Measurements from ENCODE around the gene DSG1.

DSG1 gene

DNA sequence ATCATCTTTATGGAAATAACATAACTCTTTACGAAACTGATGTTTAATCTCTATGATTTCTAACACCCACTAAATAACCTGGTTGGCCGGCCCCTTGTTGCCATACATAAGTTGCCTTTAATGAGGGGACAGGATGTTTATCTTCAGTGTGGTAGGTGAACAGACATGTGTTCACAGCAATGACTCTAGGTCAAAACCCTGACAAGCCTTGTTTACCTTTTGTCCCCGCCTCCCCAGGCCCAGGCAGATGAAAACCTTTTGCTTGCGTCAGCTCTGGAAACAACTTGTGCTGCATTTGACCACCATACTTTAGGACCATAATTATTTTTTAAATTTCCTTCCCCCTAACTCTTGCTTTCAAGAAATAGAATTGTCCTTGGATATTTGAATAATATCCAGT lies 55.7 kb downstream of the DSG1 start:
- no peaks in the 10 kb centered on the region for H3K4me1 Mint-ChIP-seq (ENCODE audit: low read depth)
- H3K36me3 Mint-ChIP-seq (ENCODE audit: low read depth): no peaks in the 10 kb centered on the region
- H3K27me3 Mint-ChIP-seq (ENCODE audit: low read depth): no peaks in the 10 kb centered on the region
- no peak for DNase-seq (ENCODE audit: low spot score)
- no peaks in the 10 kb centered on the region for H3K9me3 Mint-ChIP-seq
- no peak overlapping the region for H3K27ac Mint-ChIP-seq
- no peak overlapping the region for H3K4me3 Mint-ChIP-seq

DNA sequence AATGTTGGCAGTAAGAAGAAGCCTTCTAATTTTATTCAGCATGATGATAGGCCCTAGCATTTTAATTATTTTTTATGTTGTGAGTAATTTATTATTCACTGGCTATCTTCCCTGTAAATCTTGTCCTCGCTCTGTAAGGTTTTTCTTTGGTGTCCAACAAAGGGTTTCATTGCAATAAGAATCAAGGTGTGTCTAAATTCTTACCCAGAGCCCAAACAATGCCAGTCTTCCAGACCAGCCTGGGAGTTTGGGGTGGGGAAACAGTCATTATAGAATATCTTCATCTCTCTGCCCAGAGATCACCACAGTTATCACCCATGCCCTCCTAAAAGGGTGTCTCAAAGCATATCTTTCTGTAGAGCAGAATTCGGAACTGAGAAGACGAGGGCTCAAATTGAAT lies 58.5 kb downstream of the DSG1 start, which contains the start of gene DSG4:
Gene DSG4, plus strand, starts transcription at position 301 of the 400 bp plus-strand sequence. CDS start 135 bp downstream, outside the sequence.
- Mint-ChIP-seq H3K27ac (no peak within 1 kb of the TSS), H3K36me3 (ENCODE audit: low read depth) (no peaks in the 10 kb centered on the region)
- no peak for DNase-seq (ENCODE audit: low spot score)

DNA sequence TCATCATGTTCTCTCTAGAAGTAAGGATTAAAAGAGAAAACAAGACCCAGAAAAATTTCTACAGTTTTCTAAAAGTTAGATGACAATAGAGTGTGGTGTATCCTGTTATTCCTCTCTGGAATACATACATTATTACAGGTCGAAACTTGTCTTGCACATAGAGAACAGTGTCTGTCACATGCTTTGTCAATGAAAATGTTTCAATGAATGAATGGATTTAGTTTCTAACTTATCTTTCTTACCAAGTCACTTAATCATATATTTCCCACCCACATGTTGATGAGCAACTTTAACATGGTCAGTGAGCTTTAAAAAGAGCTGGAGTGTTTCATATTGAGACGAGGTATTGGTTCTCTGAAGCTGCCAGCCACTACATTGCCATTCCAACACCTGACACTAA lies 63.0 kb downstream of the DSG1 start:
- H3K27me3 Mint-ChIP-seq (ENCODE audit: low read depth): no peaks in the 10 kb centered on the region
- no peaks in the 10 kb centered on the region for H3K9me3 Mint-ChIP-seq
- H3K27ac Mint-ChIP-seq: no peak overlapping the region
- no peak for DNase-seq (ENCODE audit: low spot score)
- H3K36me3 Mint-ChIP-seq (ENCODE audit: low read depth): no peaks in the 10 kb centered on the region
- H3K4me1 Mint-ChIP-seq (ENCODE audit: low read depth): no peaks in the 10 kb centered on the region
- H3K4me3 Mint-ChIP-seq: no peak overlapping the region

More for the DNA sequence above, 58.5 kb downstream of the DSG1 start, which contains the start of gene DSG4:
- Mint-ChIP-seq H3K9me3 (no peaks in the 10 kb centered on the region), H3K27me3 (ENCODE audit: low read depth) (no peaks in the 10 kb centered on the region), H3K4me1 (ENCODE audit: low read depth) (no peaks in the 10 kb centered on the region), H3K4me3 (no peak within 1 kb of the TSS)

DNA sequence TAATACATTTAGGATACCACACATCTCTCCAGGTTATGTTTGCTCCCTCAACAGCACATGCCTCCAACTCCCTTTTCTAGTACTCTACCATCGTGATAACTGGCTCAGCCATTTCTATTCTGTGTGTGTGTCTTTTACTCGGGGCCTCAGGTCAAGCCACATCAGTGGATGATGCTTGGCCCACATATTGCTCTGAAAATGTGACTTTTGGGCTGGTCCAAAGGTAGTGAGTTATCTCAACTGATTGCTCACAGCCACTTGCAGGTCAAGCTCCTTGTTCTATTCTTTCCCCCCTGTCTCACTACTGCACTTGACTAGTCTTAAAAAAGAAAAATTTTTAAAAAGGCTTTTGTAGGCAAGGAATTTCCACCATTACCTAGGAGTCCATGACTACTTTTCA lies 64.1 kb downstream of the DSG1 start:
- Mint-ChIP-seq H3K4me3 (no peak overlapping the region), H3K27me3 (ENCODE audit: low read depth) (no peaks in the 10 kb centered on the region), H3K27ac (no peak overlapping the region), H3K36me3 (ENCODE audit: low read depth) (no peaks in the 10 kb centered on the region), H3K9me3 (no peaks in the 10 kb centered on the region), H3K4me1 (ENCODE audit: low read depth) (no peaks in the 10 kb centered on the region)
- no peak for DNase-seq (ENCODE audit: low spot score)

DNA sequence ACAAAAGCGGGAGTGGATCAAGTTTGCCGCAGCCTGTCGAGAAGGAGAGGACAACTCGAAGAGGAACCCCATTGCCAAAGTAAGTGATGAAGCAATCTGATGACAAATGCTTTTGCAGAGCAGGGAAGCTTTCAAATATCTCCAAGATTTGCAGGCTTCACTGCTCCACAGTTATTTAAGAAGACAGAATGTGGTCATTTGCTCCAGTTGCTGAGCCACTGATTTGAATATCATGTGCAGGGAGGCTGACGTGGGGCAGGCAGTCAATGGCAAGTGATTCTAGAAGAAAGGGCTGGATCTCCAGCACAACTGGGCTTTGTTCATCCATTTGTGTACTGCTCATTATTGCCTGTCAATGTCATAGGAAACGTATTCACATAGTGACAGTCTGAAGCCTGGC lies 68.8 kb downstream of the DSG1 start:
- Mint-ChIP-seq H3K27ac (no peak overlapping the region), H3K36me3 (ENCODE audit: low read depth) (no peaks in the 10 kb centered on the region), H3K9me3 (no peaks in the 10 kb centered on the region), H3K27me3 (ENCODE audit: low read depth) (no peaks in the 10 kb centered on the region), H3K4me3 (no peak overlapping the region), H3K4me1 (ENCODE audit: low read depth) (no peaks in the 10 kb centered on the region)
- DNase-seq (ENCODE audit: low spot score): no peak

DNA sequence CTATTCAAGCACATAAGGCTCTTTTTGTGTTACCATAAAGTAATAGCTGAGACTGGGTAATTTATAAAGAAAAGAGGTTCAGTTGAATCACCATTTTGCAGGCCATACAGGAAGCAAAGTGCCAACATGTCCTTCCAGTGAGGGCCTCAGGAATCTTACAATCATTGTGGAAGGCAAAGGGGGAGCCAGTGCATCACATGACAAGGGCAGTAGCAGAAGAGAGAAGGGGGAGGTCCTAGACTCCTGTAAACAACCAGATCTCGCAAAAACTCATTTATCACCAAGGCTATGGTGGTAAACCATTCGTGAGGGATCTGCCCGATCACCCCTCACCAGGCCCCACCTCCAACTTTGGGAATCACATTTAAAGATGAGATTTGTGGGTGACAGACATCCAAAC lies 75.3 kb downstream of the DSG1 start:
- no peak overlapping the region for H3K4me3 Mint-ChIP-seq
- H3K9me3 Mint-ChIP-seq: no peaks in the 10 kb centered on the region
- no peak overlapping the region for H3K27ac Mint-ChIP-seq
- no peak for DNase-seq (ENCODE audit: low spot score)
- no peaks in the 10 kb centered on the region for H3K4me1 Mint-ChIP-seq (ENCODE audit: low read depth)
- no peaks in the 10 kb centered on the region for H3K36me3 Mint-ChIP-seq (ENCODE audit: low read depth)
- H3K27me3 Mint-ChIP-seq (ENCODE audit: low read depth): no peaks in the 10 kb centered on the region

DNA sequence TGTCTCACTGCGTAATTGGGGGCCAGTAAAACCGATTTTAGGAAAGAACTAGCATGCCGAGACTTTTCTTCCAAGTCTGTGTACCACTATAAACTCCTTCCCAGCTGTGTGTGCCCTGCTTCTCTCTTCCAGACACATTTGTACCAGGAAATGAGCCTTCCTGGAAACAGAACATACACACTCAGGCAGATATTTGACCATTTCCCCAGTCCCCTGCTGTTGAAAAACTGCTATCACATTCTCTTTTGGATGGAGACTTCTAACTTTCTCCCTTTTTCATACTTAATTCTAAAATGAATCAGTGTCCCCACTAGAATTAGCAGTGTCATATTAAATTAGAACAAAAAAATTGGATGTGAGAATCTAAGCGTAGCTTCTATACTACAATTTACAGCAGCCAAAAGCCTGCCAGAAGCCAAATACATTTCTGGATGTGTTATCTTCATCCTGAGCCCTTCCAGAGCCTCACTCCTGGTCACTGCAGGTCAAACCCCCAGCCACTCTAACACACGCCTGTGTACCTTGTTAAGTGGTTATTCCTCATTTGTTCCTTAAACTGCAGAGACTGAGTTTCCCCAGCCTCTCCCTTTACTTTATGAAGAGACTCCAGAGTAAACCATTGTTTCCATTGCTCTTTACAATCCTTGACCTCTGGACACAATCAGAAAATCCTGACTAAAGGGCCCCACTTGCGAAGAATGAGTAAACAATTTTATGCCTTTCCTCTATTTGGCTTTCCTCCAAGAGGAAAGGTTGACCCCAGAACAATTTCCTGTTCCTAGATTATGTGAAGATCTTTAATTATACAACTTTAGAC lies 79.0 kb downstream of the DSG1 start:
- Mint-ChIP-seq H3K4me1 (ENCODE audit: low read depth) (no peaks in the 10 kb centered on the region), H3K36me3 (ENCODE audit: low read depth) (no peaks in the 10 kb centered on the region), H3K27me3 (ENCODE audit: low read depth) (no peaks in the 10 kb centered on the region), H3K9me3 (no peaks in the 10 kb centered on the region), H3K4me3 (no peak overlapping the region), H3K27ac (no peak overlapping the region)
- DNase-seq (ENCODE audit: low spot score): no peak

DNA sequence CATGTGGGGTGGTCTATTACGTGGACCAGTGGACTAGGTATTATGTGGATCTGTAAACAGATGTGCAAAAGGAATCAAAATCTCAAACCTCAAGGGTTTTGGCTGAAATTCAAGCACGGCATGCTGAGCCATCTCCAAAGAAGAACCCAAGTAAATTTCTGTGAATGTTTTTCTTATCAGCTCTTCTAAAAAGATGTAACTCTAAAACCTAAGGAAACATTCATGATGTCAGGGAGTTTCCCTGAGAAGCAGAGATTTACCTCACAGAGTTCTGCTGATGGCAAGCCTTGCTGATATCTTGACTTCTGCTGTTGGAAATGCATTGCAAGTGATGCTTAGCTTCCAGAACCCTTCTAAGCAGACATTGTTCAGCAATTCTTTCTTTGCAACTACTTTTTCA lies 80.2 kb downstream of the DSG1 start:
- no peaks in the 10 kb centered on the region for H3K36me3 Mint-ChIP-seq (ENCODE audit: low read depth)
- H3K4me3 Mint-ChIP-seq: no peak overlapping the region
- no peak overlapping the region for H3K27ac Mint-ChIP-seq
- H3K4me1 Mint-ChIP-seq (ENCODE audit: low read depth): no peaks in the 10 kb centered on the region
- no peaks in the 10 kb centered on the region for H3K9me3 Mint-ChIP-seq
- DNase-seq (ENCODE audit: low spot score): no peak
- H3K27me3 Mint-ChIP-seq (ENCODE audit: low read depth): no peaks in the 10 kb centered on the region

DNA sequence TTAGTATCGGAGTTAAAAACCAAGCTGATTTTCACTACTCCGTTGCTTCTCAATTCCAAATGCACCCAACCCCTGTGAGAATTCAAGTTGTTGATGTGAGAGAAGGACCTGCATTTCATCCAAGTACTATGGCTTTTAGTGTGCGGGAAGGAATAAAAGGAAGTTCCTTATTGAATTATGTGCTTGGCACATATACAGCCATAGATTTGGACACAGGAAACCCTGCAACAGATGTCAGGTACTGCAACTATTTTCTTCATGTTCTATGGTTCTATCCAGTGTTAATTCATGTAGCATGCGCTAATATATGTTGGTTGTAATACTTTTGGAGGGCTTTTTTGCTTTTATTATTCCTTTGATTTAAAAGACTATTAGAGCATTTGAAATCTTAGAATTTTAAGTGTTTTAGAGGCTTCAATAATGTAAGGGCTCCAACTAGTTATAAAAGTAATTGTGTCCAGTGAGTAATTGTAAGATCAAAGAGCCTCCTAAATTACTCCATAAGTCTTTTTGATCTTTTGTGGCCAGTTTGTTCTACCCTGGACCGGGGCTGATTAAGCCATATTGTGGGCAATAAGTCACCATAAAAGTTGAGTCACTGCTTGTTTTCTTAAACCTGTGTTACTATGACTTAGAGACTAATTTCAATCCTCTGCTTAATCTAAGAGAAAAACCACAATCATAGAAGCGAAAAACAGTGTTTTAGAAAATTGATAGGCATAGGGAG lies 81.5 kb downstream of the DSG1 start:
- Mint-ChIP-seq H3K9me3 (no peaks in the 10 kb centered on the region), H3K36me3 (ENCODE audit: low read depth) (no peaks in the 10 kb centered on the region), H3K4me3 (no peak overlapping the region), H3K27me3 (ENCODE audit: low read depth) (no peaks in the 10 kb centered on the region), H3K27ac (no peak overlapping the region), H3K4me1 (ENCODE audit: low read depth) (no peaks in the 10 kb centered on the region)
- DNase-seq (ENCODE audit: low spot score): no peak

DNA sequence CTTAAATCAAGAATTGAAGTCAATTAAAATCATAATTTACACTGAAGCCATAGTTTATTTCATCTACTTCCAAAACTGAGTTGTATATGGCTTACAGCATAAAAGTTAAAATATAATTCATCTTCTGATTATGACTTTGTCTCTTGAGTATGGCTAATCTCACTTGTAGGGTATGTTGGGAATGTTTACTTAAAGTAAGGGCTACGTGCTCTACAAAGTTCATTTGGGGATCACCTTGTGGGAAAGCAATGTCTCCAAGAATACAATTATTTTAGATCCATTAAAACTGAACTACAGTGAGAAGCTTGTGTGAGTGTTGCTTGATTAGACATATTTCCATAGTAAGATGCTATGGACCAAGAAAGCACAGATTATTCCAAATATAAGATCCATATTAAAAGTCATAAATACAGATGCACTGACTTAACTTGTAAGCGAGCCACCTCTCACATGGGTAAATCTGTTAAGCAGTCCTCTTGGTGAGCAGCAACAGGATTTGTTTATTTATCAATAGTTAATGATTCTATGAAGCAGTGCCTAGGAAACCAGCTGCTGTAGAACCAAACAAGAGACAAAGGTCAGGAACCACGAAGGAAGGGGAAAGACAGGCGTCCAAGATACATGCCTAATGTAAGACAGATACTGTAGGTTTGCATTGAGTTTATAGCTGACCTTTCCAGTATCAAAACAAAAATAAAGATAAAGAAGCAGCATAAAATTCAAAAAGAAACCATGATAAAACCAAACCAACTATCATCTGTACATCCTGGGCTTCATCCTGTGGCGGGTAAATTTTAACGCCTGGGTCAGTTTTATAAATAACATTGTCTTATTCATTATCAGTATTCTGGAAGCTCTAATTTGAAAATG lies 83.4 kb downstream of the DSG1 start:
- Mint-ChIP-seq H3K4me3 (no peak overlapping the region), H3K36me3 (ENCODE audit: low read depth) (no peaks in the 10 kb centered on the region), H3K4me1 (ENCODE audit: low read depth) (no peaks in the 10 kb centered on the region), H3K27me3 (ENCODE audit: low read depth) (no peaks in the 10 kb centered on the region), H3K9me3 (no peaks in the 10 kb centered on the region), H3K27ac (no peak overlapping the region)
- no peak for DNase-seq (ENCODE audit: low spot score)

DNA sequence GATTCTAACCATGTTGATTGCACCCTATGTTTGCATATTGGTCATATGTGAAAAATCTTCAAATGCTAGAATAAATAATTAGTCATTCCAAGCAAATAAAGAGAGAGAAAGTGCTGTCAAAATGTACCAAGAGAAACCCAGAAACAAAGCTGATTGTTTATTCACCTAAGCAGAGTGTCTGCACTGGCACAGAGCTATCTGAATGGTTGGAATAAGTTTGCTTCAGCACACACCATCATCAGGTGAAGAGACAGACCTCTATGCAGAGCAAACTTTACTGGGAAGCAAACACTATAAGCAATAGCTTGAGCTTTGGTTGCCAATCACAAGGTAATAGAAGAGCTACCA lies 84.0 kb downstream of the DSG1 start:
- Mint-ChIP-seq H3K27ac (no peak overlapping the region), H3K36me3 (ENCODE audit: low read depth) (no peaks in the 10 kb centered on the region), H3K4me1 (ENCODE audit: low read depth) (no peaks in the 10 kb centered on the region), H3K4me3 (no peak overlapping the region), H3K9me3 (no peaks in the 10 kb centered on the region), H3K27me3 (ENCODE audit: low read depth) (no peaks in the 10 kb centered on the region)
- DNase-seq (ENCODE audit: low spot score): no peak

DNA sequence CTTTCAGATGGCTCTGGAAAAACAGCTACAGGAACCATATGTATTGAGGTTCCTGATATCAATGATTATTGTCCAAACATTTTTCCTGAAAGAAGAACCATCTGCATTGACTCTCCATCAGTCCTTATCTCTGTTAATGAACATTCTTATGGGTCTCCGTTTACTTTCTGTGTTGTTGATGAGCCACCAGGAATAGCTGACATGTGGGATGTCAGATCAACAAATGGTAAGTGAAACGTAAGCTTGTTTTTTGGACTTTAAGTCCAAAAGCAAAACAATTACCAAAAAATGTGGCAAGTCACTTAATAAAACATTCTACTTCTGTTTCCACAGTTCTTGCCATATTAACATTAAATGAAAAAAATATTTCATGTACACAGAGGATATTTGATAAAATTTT lies 85.4 kb downstream of the DSG1 start:
- Mint-ChIP-seq H3K27me3 (ENCODE audit: low read depth) (no peaks in the 10 kb centered on the region), H3K9me3 (no peaks in the 10 kb centered on the region), H3K36me3 (ENCODE audit: low read depth) (no peaks in the 10 kb centered on the region), H3K4me3 (no peak overlapping the region), H3K27ac (no peak overlapping the region), H3K4me1 (ENCODE audit: low read depth) (no peaks in the 10 kb centered on the region)
- no peak for DNase-seq (ENCODE audit: low spot score)

All from T-helper 2 cell treated with Interferon-gamma antibody and Interleukin-4, amounts not matched to agents 5 μg/mL and 100 μg/mL, for 36 hours (primary cell).